ENCODE results near the gene CFAP70. TPM values are rescaled to one million over a fixed set of nuclear protein-coding genes. Genes with fewer than 3 reads are reported as not detected.

Gene CFAP70
- total RNA-seq, 1 experiment from 2014 or later: 1.2 TPM

GRCh38 chr10:73225518-73225917 is 133.1 kb downstream of the CFAP70 start:
- H3K27me3 Mint-ChIP-seq (ENCODE audit: unreplicated experiment): no peaks in the 10 kb centered on the region
- BruUV-seq (replicated peaks): no TSS peak
- intact Hi-C loops (cut with micrococcal nuclease; ENCODE audit: unreplicated experiment): no loop called here
- CTCF ChIA-PET: interaction anchor here (0.7 kb wide), 2 partner anchors 24 to 198 kb away, joined by 3 to 4 read pairs; no protein-coding TSS in a partner anchor
- TF ChIP-seq CTCF (IDR thresholded peaks at IDR 0.05; ENCODE audit: unreplicated experiment): no peak
- DNase-seq: no peak
- H3K27ac Mint-ChIP-seq (ENCODE audit: unreplicated experiment): no peak overlapping the region
- no peaks in the 10 kb centered on the region for H3K4me1 Mint-ChIP-seq (ENCODE audit: low read depth, unreplicated experiment)
- H3K36me3 Mint-ChIP-seq (ENCODE audit: insufficient read depth, unreplicated experiment): peaks cover 21% of the 10 kb centered on the region
- no peak overlapping the region for H3K4me3 Mint-ChIP-seq (ENCODE audit: low read depth, unreplicated experiment)
- H3K9me3 Mint-ChIP-seq (ENCODE audit: low read depth, unreplicated experiment): no peaks in the 10 kb centered on the region

GRCh38 chr10:73220989-73221388 is 137.7 kb downstream of the CFAP70 start:
- H3K4me3 Mint-ChIP-seq (ENCODE audit: low read depth, unreplicated experiment): no peak overlapping the region
- DNase-seq: no peak
- H3K36me3 Mint-ChIP-seq (ENCODE audit: insufficient read depth, unreplicated experiment): peaks cover 5% of the 10 kb centered on the region
- H3K4me1 Mint-ChIP-seq (ENCODE audit: low read depth, unreplicated experiment): no peaks in the 10 kb centered on the region
- intact Hi-C loops (cut with micrococcal nuclease; ENCODE audit: unreplicated experiment): no loop called here
- no peak overlapping the region for H3K27ac Mint-ChIP-seq (ENCODE audit: unreplicated experiment)
- H3K27me3 Mint-ChIP-seq (ENCODE audit: unreplicated experiment): no peaks in the 10 kb centered on the region
- BruUV-seq (replicated peaks): no TSS peak
- no peak for TF ChIP-seq CTCF (IDR thresholded peaks at IDR 0.05; ENCODE audit: unreplicated experiment)
- CTCF ChIA-PET: no interaction called here
- no peaks in the 10 kb centered on the region for H3K9me3 Mint-ChIP-seq (ENCODE audit: low read depth, unreplicated experiment)

- no peak for TF ChIP-seq CTCF (IDR thresholded peaks at IDR 0.05; ENCODE audit: unreplicated experiment)
- no TSS peak for BruUV-seq (replicated peaks)
- peaks cover 5% of the 10 kb centered on the region for H3K36me3 Mint-ChIP-seq (ENCODE audit: insufficient read depth, unreplicated experiment)
- no peak overlapping the region for H3K27ac Mint-ChIP-seq (ENCODE audit: unreplicated experiment)
- H3K4me1 Mint-ChIP-seq (ENCODE audit: low read depth, unreplicated experiment): no peaks in the 10 kb centered on the region
- no peak overlapping the region for H3K4me3 Mint-ChIP-seq (ENCODE audit: low read depth, unreplicated experiment)
- CTCF ChIA-PET: interaction anchor here (0.6 kb wide), 2 partner anchors 29 to 33 kb away, joined by 3 read pairs; partner anchors contain the start of gene MRPS16
- intact Hi-C loops (cut with micrococcal nuclease; ENCODE audit: unreplicated experiment): no loop called here
- no peaks in the 10 kb centered on the region for H3K27me3 Mint-ChIP-seq (ENCODE audit: unreplicated experiment)
- no peaks in the 10 kb centered on the region for H3K9me3 Mint-ChIP-seq (ENCODE audit: low read depth, unreplicated experiment)
- no peak for DNase-seq
Measured at GRCh38 chr10:73219384-73219783, 139.3 kb downstream of the CFAP70 start.

GRCh38 chr10:73218431-73219191 is 140.1 kb downstream of the CFAP70 start:
- no TSS peak for BruUV-seq (replicated peaks)
- no peak for TF ChIP-seq CTCF (IDR thresholded peaks at IDR 0.05; ENCODE audit: unreplicated experiment)
- Mint-ChIP-seq H3K9me3 (ENCODE audit: low read depth, unreplicated experiment) (no peaks in the 10 kb centered on the region), H3K4me1 (ENCODE audit: low read depth, unreplicated experiment) (no peaks in the 10 kb centered on the region), H3K4me3 (ENCODE audit: low read depth, unreplicated experiment) (no peak overlapping the region), H3K36me3 (ENCODE audit: insufficient read depth, unreplicated experiment) (peaks cover 5% of the 10 kb centered on the region), H3K27ac (ENCODE audit: unreplicated experiment) (no peak overlapping the region), H3K27me3 (ENCODE audit: unreplicated experiment) (no peaks in the 10 kb centered on the region)
- intact Hi-C loops (cut with micrococcal nuclease; ENCODE audit: unreplicated experiment): no loop called here
- CTCF ChIA-PET: interaction anchor here (0.6 kb wide), 2 partner anchors 28 to 34 kb away, joined by 3 read pairs; partner anchors contain the start of gene MRPS16
- peak; percentile 6 for DNase-seq

Measured in Calu3 (cell line).